HEK293 (cell line): ENCODE results near the gene RRBP1.

Experiments used
- BCL11A ChIP-seq: fragments of 450-650 bp; formaldehyde crosslinking; IDR thresholded peaks from 2 replicates; pipeline ENCODE4 v1.5.1; 2016; ENCODE audit warnings: low read depth, missing biosample characterization, missing genetic modification characterization
- GLIS1 ChIP-seq: fragments of 450-650 bp; formaldehyde crosslinking; IDR thresholded peaks from 2 replicates; pipeline ENCODE4 v1.5.1; 2016; ENCODE audit warnings: missing biosample characterization, missing genetic modification characterization
- IKZF3 ChIP-seq: fragments of 450-650 bp; IDR thresholded peaks from 2 replicates; pipeline ENCODE4 v1.5.0; 2018; ENCODE audit warnings: missing biosample characterization, mild to moderate bottlenecking, missing genetic modification characterization, moderate library complexity
- KLF8 ChIP-seq: fragments of 450-650 bp; formaldehyde crosslinking; IDR thresholded peaks from 2 replicates; pipeline ENCODE4 v1.5.1; 2016; ENCODE audit warnings: missing biosample characterization, missing genetic modification characterization
- MEIS1 ChIP-seq: sonication (generic); formaldehyde crosslinking; IDR thresholded peaks from 2 replicates; pipeline ENCODE4 v1.8.1; 2022; ENCODE audit warnings: missing genetic modification reagents, mild to moderate bottlenecking, borderline replicate concordance
- REPIN1 ChIP-seq: fragments of 450-650 bp; formaldehyde crosslinking; IDR thresholded peaks from 2 replicates; pipeline ENCODE4 v1.5.1; 2017; ENCODE audit warnings: missing biosample characterization, missing genetic modification characterization, low read depth
- SP2 ChIP-seq: fragments of 450-650 bp; formaldehyde crosslinking; IDR thresholded peaks from 2 replicates; pipeline ENCODE4 v1.5.1; 2016; ENCODE audit warnings: missing biosample characterization, missing genetic modification characterization
- TRIM28 ChIP-seq: IDR thresholded peaks from 2 replicates; pipeline ENCODE4 v1.6.1; 2011; ENCODE audit warnings: low read length, control low read depth, borderline replicate concordance
- YY1 ChIP-seq: fragments of 450-650 bp; formaldehyde crosslinking; IDR thresholded peaks from 2 replicates; pipeline ENCODE4 v1.5.1; 2018; ENCODE audit warnings: missing biosample characterization, missing genetic modification characterization
- YY2 ChIP-seq: fragments of 450-650 bp; formaldehyde crosslinking; IDR thresholded peaks from 2 replicates; pipeline ENCODE4 v1.5.1; 2016; ENCODE audit warnings: missing biosample characterization, missing genetic modification characterization
- ZFP3 ChIP-seq: fragments of 450-650 bp; formaldehyde crosslinking; IDR thresholded peaks from 2 replicates; pipeline ENCODE4 v1.5.1; 2016; ENCODE audit warnings: low read depth, missing biosample characterization, missing genetic modification characterization
- ZFP41 ChIP-seq: fragments of 450-650 bp; formaldehyde crosslinking; IDR thresholded peaks from 2 replicates; pipeline ENCODE4 v1.5.1; 2016; ENCODE audit warnings: missing biosample characterization, missing genetic modification characterization, borderline replicate concordance
- ZNF239 ChIP-seq: fragments of 450-650 bp; formaldehyde crosslinking; IDR thresholded peaks from 2 replicates; pipeline ENCODE4 v1.5.1; 2016; ENCODE audit warnings: missing biosample characterization, missing genetic modification characterization
- ZNF335 ChIP-seq: fragments of 450-650 bp; formaldehyde crosslinking; conservative IDR thresholded peaks from 2 replicates; pipeline ENCODE4 v1.5.1; 2016; ENCODE audit warnings: missing biosample characterization, missing genetic modification characterization
- ZNF341 ChIP-seq: fragments of 450-650 bp; formaldehyde crosslinking; IDR thresholded peaks from 2 replicates; pipeline ENCODE4; 2016; ENCODE audit warnings: low read depth, missing biosample characterization, missing genetic modification characterization
- ZNF433 ChIP-seq: fragments of 450-650 bp; formaldehyde crosslinking; IDR thresholded peaks from 2 replicates; pipeline ENCODE4 v1.5.1; 2016; ENCODE audit warnings: missing biosample characterization, missing genetic modification characterization, low read depth
- ZNF48 ChIP-seq: fragments of 450-650 bp; formaldehyde crosslinking; IDR thresholded peaks from 2 replicates; pipeline ENCODE4 v1.5.1; 2016; ENCODE audit warnings: missing biosample characterization, missing genetic modification characterization
- ZNF510 ChIP-seq: fragments of 450-650 bp; formaldehyde crosslinking; IDR thresholded peaks from 2 replicates; pipeline ENCODE4 v1.5.1; 2018; ENCODE audit warnings: mild to moderate bottlenecking, missing genetic modification characterization, missing biosample characterization; ENCODE audit not compliant: insufficient replicate concordance
- ZNF549 ChIP-seq: fragments of 450-650 bp; IDR thresholded peaks from 2 replicates; pipeline ENCODE4 v1.5.1; 2018; ENCODE audit warnings: missing biosample characterization, missing genetic modification characterization, mild to moderate bottlenecking, inconsistent platforms, moderate library complexity
- ZNF555 ChIP-seq: fragments of 450-650 bp; formaldehyde crosslinking; conservative IDR thresholded peaks from 2 replicates; pipeline ENCODE4 v1.5.1; 2017; ENCODE audit warnings: missing biosample characterization, mild to moderate bottlenecking, missing genetic modification characterization, inconsistent platforms
- ZNF558 ChIP-seq: fragments of 450-650 bp; formaldehyde crosslinking; IDR thresholded peaks from 2 replicates; pipeline ENCODE4 v1.5.1; 2016; ENCODE audit warnings: missing biosample characterization, missing genetic modification characterization
- ZNF571 ChIP-seq: fragments of 450-650 bp; formaldehyde crosslinking; IDR thresholded peaks from 2 replicates; pipeline ENCODE4 v1.5.0; 2017; ENCODE audit warnings: missing biosample characterization, missing genetic modification characterization
- ZNF596 ChIP-seq: fragments of 450-650 bp; IDR thresholded peaks from 2 replicates; pipeline ENCODE4 v1.5.0; 2018; ENCODE audit warnings: missing biosample characterization, mild to moderate bottlenecking, missing genetic modification characterization, moderate library complexity
- ZNF654 ChIP-seq: fragments of 450-650 bp; formaldehyde crosslinking; IDR thresholded peaks from 2 replicates; pipeline ENCODE4 v1.5.1; 2016; ENCODE audit warnings: low read depth, missing biosample characterization, missing genetic modification characterization
- ZNF660 ChIP-seq: fragments of 450-650 bp; IDR thresholded peaks from 2 replicates; pipeline ENCODE4 v1.5.1; 2018; ENCODE audit warnings: missing biosample characterization, mild to moderate bottlenecking, missing genetic modification characterization
- ZNF707 ChIP-seq: fragments of 450-650 bp; formaldehyde crosslinking; IDR thresholded peaks from 2 replicates; pipeline ENCODE4 v1.5.1; 2016; ENCODE audit warnings: missing biosample characterization, missing genetic modification characterization
- ZSCAN16 ChIP-seq: fragments of 450-650 bp; formaldehyde crosslinking; IDR thresholded peaks from 2 replicates; pipeline ENCODE4 v1.5.1; 2016; ENCODE audit warnings: missing biosample characterization, missing genetic modification characterization
- TF ChIP-seq, protein P1 (sequence below): IDR thresholded peaks from 2 replicates; pipeline ENCODE4 v1.6.1; 2011; ENCODE audit warnings: mild to moderate bottlenecking, low read depth, low read length, borderline replicate concordance
- TF ChIP-seq, protein P2 (sequence below): fragments of 450-650 bp; formaldehyde crosslinking; IDR thresholded peaks from 2 replicates; pipeline ENCODE4 v1.5.1; 2016; ENCODE audit warnings: missing biosample characterization, missing genetic modification characterization
- TF ChIP-seq, protein P3 (sequence below): fragments of 450-650 bp; formaldehyde crosslinking; conservative IDR thresholded peaks from 2 replicates; pipeline ENCODE4 v1.5.1; 2016; ENCODE audit warnings: low read depth, missing biosample characterization, missing genetic modification characterization
- TF ChIP-seq, protein P4 (sequence below): fragments of 450-650 bp; formaldehyde crosslinking; IDR thresholded peaks from 2 replicates; pipeline ENCODE4 v1.5.1; 2016; ENCODE audit warnings: missing biosample characterization, missing genetic modification characterization
- TF ChIP-seq, protein P5 (sequence below): fragments of 450-650 bp; formaldehyde crosslinking; IDR thresholded peaks from 2 replicates; pipeline ENCODE4 v1.5.1; 2016; ENCODE audit warnings: missing biosample characterization, missing genetic modification characterization

Gene RRBP1

DNA sequence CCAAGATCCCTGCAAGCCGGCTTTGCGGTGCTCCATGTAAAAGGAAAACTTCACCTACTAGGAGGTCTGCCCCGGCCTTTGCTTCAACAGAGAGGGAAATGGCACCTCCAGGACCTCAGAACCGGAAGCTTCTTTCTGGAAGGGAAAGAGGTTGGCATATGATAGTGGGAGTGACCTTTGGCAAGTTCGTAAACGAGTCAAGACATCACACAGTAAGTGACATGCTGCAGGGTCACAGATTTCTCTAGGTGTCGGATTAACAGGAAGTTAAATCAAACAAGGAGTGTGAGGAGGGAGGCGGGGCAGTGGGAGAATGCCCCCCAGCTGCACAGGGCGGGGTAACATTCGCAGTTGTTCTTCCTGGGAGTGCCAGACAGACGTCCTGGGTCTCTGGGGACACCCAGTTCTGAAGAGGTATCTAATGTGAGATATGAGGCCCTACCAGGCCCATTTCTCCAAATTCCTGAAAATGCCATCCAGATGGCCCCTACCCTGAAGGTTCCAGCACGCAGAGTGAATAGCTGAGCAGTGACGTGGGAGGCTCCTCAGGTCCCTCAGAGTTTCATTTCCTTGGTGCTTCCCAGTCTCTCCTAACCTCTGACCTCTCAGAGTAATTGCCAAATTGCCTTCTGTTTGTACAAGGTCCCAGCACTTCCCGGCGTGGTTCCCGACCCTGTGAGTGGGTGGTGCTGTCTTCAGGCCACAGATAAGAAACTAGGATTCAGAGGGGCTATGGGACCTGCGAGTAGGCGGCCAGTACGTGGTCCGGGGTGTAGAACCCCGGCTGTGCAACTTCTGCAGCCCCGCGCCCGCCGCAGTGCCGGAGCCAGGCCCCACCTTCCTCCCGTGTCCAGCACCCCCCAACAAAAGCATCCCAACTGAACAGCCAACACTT lies 1.9 kb downstream of the RRBP1 start (continued):
- TF ChIP-seq, protein P1, sequence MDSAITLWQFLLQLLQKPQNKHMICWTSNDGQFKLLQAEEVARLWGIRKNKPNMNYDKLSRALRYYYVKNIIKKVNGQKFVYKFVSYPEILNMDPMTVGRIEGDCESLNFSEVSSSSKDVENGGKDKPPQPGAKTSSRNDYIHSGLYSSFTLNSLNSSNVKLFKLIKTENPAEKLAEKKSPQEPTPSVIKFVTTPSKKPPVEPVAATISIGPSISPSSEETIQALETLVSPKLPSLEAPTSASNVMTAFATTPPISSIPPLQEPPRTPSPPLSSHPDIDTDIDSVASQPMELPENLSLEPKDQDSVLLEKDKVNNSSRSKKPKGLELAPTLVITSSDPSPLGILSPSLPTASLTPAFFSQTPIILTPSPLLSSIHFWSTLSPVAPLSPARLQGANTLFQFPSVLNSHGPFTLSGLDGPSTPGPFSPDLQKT = no peak
- TF ChIP-seq, protein P2, sequence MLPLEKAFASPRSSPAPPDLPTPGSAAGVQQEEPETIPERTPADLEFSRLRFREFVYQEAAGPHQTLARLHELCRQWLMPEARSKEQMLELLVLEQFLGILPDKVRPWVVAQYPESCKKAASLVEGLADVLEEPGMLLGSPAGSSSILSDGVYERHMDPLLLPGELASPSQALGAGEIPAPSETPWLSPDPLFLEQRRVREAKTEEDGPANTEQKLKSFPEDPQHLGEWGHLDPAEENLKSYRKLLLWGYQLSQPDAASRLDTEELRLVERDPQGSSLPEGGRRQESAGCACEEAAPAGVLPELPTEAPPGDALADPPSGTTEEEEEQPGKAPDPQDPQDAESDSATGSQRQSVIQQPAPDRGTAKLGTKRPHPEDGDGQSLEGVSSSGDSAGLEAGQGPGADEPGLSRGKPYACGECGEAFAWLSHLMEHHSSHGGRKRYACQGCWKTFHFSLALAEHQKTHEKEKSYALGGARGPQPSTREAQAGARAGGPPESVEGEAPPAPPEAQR (tag by site-specific recombination) = no peak
- TF ChIP-seq ZFP41 (no peak), ZFP3 (tag by site-specific recombination) (no peak), ZNF433 (tag by site-specific recombination) (no peak), TRIM28 (0 out of 2 replicates have a peak, but pooled peaks have one; percentile 14), ZNF555 (tag by site-specific recombination) (no peak), ZNF341 (tag by site-specific recombination) (peak; percentile 87), BCL11A (tag by site-specific recombination) (no peak), ZNF707 (tag by site-specific recombination) (no peak), ZNF571 (no peak), REPIN1 (tag by site-specific recombination) (no peak), KLF8 (tag by site-specific recombination) (no peak), MEIS1 (CRISPR knock-in tag) (no peak), ZSCAN16 (tag by site-specific recombination) (no peak), GLIS1 (peak; percentile 61), ZNF660 (no peak), YY2 (no peak), ZNF335 (tag by site-specific recombination) (peak; percentile 44; the same call in 1 of the 2 replicates), ZNF549 (tag by site-specific recombination) (no peak), ZNF596 (tag by site-specific recombination) (no peak), IKZF3 (tag by site-specific recombination) (no peak), ZNF510 (tag by site-specific recombination) (no peak), ZNF654 (tag by site-specific recombination) (no peak), ZNF558 (tag by site-specific recombination) (no peak), ZNF239 (no peak), SP2 (tag by site-specific recombination) (peak; percentile 77), YY1 (tag by site-specific recombination) (no peak), ZNF48 (no peak)
- TF ChIP-seq, protein P3, sequence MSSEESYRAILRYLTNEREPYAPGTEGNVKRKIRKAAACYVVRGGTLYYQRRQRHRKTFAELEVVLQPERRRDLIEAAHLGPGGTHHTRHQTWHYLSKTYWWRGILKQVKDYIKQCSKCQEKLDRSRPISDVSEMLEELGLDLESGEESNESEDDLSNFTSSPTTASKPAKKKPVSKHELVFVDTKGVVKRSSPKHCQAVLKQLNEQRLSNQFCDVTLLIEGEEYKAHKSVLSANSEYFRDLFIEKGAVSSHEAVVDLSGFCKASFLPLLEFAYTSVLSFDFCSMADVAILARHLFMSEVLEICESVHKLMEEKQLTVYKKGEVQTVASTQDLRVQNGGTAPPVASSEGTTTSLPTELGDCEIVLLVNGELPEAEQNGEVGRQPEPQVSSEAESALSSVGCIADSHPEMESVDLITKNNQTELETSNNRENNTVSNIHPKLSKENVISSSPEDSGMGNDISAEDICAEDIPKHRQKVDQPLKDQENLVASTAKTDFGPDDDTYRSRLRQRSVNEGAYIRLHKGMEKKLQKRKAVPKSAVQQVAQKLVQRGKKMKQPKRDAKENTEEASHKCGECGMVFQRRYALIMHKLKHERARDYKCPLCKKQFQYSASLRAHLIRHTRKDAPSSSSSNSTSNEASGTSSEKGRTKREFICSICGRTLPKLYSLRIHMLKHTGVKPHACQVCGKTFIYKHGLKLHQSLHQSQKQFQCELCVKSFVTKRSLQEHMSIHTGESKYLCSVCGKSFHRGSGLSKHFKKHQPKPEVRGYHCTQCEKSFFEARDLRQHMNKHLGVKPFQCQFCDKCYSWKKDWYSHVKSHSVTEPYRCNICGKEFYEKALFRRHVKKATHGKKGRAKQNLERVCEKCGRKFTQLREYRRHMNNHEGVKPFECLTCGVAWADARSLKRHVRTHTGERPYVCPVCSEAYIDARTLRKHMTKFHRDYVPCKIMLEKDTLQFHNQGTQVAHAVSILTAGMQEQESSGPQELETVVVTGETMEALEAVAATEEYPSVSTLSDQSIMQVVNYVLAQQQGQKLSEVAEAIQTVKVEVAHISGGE (tag by site-specific recombination) = no peak
- TF ChIP-seq, protein P4, sequence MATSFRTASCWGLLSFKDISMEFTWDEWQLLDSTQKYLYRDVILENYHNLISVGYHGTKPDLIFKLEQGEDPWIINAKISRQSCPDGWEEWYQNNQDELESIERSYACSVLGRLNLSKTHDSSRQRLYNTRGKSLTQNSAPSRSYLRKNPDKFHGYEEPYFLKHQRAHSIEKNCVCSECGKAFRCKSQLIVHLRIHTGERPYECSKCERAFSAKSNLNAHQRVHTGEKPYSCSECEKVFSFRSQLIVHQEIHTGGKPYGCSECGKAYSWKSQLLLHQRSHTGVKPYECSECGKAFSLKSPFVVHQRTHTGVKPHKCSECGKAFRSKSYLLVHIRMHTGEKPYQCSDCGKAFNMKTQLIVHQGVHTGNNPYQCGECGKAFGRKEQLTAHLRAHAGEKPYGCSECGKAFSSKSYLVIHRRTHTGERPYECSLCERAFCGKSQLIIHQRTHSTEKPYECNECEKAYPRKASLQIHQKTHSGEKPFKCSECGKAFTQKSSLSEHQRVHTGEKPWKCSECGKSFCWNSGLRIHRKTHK (tag by site-specific recombination) = no peak
- TF ChIP-seq, protein P5, sequence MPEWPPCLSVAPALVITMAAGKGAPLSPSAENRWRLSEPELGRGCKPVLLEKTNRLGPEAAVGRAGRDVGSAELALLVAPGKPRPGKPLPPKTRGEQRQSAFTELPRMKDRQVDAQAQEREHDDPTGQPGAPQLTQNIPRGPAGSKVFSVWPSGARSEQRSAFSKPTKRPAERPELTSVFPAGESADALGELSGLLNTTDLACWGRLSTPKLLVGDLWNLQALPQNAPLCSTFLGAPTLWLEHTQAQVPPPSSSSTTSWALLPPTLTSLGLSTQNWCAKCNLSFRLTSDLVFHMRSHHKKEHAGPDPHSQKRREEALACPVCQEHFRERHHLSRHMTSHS = no peak
